GM20431 (cell line): ENCODE data around the gene ORAI1.
"Not testable (repeated sequence)": the region's sequence is repeated elsewhere in the genome, so short reads cannot be mapped to it uniquely, and the experiment has no call there.

Source experiments
- in situ Hi-C: fragments of 300-500 bp; cut with MseI, MboI; formaldehyde crosslinking; loops from one replicate; pipeline ENCODE4 v1.15.0; 2020; ENCODE audit warnings: low sequenced_read_pairs; ENCODE audit not compliant: unreplicated experiment

Gene ORAI1

GRCh38 chr12:121678716-121679300, 52.5 kb downstream of the ORAI1 start:
- in situ Hi-C loops = no loop called here

GRCh38 chr12:121679661-121680197, 53.4 kb downstream of the ORAI1 start:
- in situ Hi-C loops = not testable (repeated sequence)

- in situ Hi-C loops = no loop called here
Observed at GRCh38 chr12:121688966-121689365, 62.6 kb downstream of the ORAI1 start.

GRCh38 chr12:121689430-121689829, 63.1 kb downstream of the ORAI1 start:
- in situ Hi-C loops = no loop called here
